Peyer's patch (tissue), 4 donors: ENCODE data around the gene USP1. TPM values are rescaled to one million over a fixed set of nuclear protein-coding genes. Genes with fewer than 3 reads are reported as not detected.

ENCODE experiments used
- DNase-seq, 3 donors: peaks; one replicate each; pipeline ENCODE4 v3.0.0-alpha.2; 2017 to 2019
- H3K27ac ChIP-seq, 4 donors: fragments of 200-600 bp; sonication (generic); one replicate each; pipeline ENCODE4 v1.5.1; 2016 to 2019
- H3K27me3 ChIP-seq, 2 donors: fragments of 200-600 bp; sonication (generic); one replicate each; pipeline ENCODE4 v1.5.1; 2019
- H3K36me3 ChIP-seq, 3 donors: fragments of 200-600 bp; sonication (generic); one replicate each; pipeline ENCODE4 v1.5.1; 2016 to 2019
- H3K4me1 ChIP-seq, 4 donors: fragments of 200-600 bp; sonication (generic); one replicate each; pipeline ENCODE4 v1.5.1; 2016 to 2019
- H3K4me3 ChIP-seq, 4 donors: fragments of 200-600 bp; sonication (generic); 1 replicate in 3 of 4; 2 replicates in 1 of 4; pipeline ENCODE4 v1.5.1; 2016 to 2019; ENCODE audit warnings: mild to moderate bottlenecking in 1 of 4
- H3K9me3 ChIP-seq, 4 donors: fragments of 200-600 bp; sonication (generic); one replicate each; pipeline ENCODE4 v1.5.1; 2016 to 2019; ENCODE audit warnings: mild to moderate bottlenecking in 1 of 4
- POLR2A ChIP-seq, 2 donors: fragments of 450-650 bp; IDR thresholded peaks; one replicate each; pipeline ENCODE4 v1.5.1; 2017; ENCODE audit warnings: antibody characterized with exemption in 2 of 2, mild to moderate bottlenecking in 2 of 2, moderate library complexity in 2 of 2
- total RNA-seq, 4 donors: library from RNA; depleted of rRNA; stranded (reverse); fragments of >200 nt; gene quantifications; one replicate each; pipeline ENCODE4 v1.1.0, GENCODE V29; 2016
- TF ChIP-seq, protein P1 (sequence below), 6 experiments: fragments of 450-650 bp in 4 of 6; fragments of 200-600 bp in 2 of 6; sonication (generic) in 1 of 6; IDR thresholded peaks; one replicate each; pipeline ENCODE4 v1.5.1; 2017 to 2019; ENCODE audit warnings: antibody characterized with exemption in 6 of 6, mild to moderate bottlenecking in 3 of 6, moderate library complexity in 1 of 6

Gene USP1, protein sequence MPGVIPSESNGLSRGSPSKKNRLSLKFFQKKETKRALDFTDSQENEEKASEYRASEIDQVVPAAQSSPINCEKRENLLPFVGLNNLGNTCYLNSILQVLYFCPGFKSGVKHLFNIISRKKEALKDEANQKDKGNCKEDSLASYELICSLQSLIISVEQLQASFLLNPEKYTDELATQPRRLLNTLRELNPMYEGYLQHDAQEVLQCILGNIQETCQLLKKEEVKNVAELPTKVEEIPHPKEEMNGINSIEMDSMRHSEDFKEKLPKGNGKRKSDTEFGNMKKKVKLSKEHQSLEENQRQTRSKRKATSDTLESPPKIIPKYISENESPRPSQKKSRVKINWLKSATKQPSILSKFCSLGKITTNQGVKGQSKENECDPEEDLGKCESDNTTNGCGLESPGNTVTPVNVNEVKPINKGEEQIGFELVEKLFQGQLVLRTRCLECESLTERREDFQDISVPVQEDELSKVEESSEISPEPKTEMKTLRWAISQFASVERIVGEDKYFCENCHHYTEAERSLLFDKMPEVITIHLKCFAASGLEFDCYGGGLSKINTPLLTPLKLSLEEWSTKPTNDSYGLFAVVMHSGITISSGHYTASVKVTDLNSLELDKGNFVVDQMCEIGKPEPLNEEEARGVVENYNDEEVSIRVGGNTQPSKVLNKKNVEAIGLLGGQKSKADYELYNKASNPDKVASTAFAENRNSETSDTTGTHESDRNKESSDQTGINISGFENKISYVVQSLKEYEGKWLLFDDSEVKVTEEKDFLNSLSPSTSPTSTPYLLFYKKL
- total RNA-seq, result 10 to 100 TPM; 13.8 to 23.9 (median 20.6) TPM

DNA sequence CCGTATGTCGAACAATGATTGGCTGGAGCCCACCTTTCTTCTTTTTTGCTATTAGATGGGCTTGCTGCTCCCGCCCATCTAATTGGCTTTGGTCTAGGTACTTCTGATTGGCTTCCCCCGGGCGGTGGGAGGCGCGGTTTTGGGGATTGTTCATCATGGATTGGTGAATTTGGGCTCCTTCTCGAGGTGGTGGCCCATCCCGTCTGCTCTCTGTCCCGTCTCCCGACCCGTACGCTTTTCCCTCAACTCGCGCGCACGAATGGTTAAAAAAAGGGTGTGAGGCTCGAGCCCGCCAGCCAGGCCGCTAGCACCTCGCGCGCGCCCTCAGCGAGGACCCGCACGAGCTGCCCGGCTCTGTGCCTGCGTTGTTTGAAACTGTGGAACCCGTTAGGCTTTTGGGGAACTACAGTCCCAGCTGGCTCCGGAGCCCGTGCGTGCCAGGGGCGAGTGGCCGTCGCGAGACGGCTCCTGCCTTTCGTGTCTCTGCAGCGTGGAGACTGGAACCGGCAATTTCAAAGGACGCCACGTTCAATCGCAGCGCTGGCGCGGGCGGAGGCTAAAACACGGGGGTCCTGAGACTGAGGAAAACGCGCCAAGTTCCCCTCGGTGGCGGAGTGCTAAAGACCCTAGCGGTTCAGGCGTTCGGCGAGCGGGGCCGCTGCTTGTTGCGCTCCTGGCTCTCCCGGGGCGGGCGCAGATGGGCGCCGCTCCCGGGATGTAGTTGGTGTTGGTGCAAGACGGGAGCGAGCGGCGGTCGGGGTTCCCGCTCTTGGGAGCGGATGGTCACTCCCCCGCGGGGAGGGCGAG, at the start of gene USP1:
Gene USP1 (plus strand): TSS at position 584 of the 807 bp plus-strand sequence. CDS start 2,819 bp downstream, outside the sequence.
- peaks cover 0 to 24% (median 5%) of the 10 kb centered on the region in 4 donors for H3K4me1 ChIP-seq
- H3K4me3 ChIP-seq, result peak within 1 kb of the TSS; percentile 81 to 96 (median 88)
- no peaks in the 10 kb centered on the region for H3K27me3 ChIP-seq
- peak in 1 of 2 donors; percentile 34 for TF ChIP-seq POLR2A (IDR thresholded peaks at IDR 0.05)
- TF ChIP-seq, protein P1, sequence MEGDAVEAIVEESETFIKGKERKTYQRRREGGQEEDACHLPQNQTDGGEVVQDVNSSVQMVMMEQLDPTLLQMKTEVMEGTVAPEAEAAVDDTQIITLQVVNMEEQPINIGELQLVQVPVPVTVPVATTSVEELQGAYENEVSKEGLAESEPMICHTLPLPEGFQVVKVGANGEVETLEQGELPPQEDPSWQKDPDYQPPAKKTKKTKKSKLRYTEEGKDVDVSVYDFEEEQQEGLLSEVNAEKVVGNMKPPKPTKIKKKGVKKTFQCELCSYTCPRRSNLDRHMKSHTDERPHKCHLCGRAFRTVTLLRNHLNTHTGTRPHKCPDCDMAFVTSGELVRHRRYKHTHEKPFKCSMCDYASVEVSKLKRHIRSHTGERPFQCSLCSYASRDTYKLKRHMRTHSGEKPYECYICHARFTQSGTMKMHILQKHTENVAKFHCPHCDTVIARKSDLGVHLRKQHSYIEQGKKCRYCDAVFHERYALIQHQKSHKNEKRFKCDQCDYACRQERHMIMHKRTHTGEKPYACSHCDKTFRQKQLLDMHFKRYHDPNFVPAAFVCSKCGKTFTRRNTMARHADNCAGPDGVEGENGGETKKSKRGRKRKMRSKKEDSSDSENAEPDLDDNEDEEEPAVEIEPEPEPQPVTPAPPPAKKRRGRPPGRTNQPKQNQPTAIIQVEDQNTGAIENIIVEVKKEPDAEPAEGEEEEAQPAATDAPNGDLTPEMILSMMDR (IDR thresholded peaks at IDR 0.05), result peak in 1 of 6 experiments; percentile 7
- no peaks in the 10 kb centered on the region for H3K9me3 ChIP-seq
- H3K36me3 ChIP-seq, result peaks cover 0 to 4% (median 0%) of the 10 kb centered on the region in 3 donors
- H3K27ac ChIP-seq, result peak within 1 kb of the TSS; percentile 96 to 99 (median 97)
- DNase-seq, result peak; percentile 95 to 98 (median 97)

DNA sequence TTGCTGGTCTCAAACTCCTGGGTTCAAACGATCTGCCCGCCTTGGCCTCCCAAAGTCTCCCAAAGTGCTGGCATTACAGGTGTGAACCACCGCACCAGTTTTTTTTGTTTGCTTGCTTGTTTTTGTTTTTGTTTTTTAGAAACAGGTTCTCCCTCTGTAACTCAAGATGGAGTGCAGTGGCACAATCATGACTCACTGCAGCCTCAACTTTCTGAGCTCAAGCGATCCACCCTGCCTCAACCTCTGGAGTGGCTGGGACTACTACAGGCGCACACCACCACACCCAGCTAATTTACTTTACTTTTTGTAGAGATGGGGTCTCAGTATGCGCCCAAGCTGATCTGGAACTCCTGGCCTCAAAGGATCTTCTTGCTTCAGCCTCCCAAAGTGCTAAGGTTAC, 47.3 kb upstream of the USP1 start:
- no peak overlapping the region for H3K27ac ChIP-seq

DNA sequence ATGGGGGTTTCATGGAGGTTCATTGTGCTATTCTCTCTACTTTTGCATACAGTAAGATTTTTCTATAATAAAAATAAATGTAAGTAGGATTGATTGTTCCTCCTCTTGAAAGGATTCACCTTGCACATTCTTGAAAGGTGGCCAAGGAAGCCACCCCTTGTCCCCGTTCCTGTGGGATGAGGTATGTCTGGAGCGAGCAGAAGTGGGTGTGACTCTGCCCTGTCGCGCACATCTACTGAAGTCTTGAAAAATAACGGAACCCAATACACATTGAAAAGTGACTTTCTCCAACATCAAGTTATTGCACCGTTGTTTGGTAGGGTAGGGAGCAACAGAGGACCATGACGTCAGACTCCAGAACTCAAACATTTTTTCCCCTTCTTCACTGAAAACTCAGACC, 46.8 kb upstream of the USP1 start:
- H3K9me3 ChIP-seq, result no peaks in the 10 kb centered on the region
- no peaks in the 10 kb centered on the region for H3K36me3 ChIP-seq
- H3K4me1 ChIP-seq, result no peaks in the 10 kb centered on the region
- no peak overlapping the region for H3K4me3 ChIP-seq
- H3K27ac ChIP-seq, result no peak overlapping the region
- TF ChIP-seq, protein P1 (IDR thresholded peaks at IDR 0.05), result no peak
- H3K27me3 ChIP-seq, result no peaks in the 10 kb centered on the region
- DNase-seq, result no peak

More for the DNA sequence above, 47.3 kb upstream of the USP1 start:
- no peak for TF ChIP-seq POLR2A (IDR thresholded peaks at IDR 0.05)
- TF ChIP-seq, protein P1 (IDR thresholded peaks at IDR 0.05), result no peak
- Histone ChIP-seq H3K27me3 (no peaks in the 10 kb centered on the region), H3K4me3 (no peak overlapping the region), H3K4me1 (no peaks in the 10 kb centered on the region), H3K36me3 (no peaks in the 10 kb centered on the region), H3K9me3 (no peaks in the 10 kb centered on the region)
- DNase-seq, result no peak

DNA sequence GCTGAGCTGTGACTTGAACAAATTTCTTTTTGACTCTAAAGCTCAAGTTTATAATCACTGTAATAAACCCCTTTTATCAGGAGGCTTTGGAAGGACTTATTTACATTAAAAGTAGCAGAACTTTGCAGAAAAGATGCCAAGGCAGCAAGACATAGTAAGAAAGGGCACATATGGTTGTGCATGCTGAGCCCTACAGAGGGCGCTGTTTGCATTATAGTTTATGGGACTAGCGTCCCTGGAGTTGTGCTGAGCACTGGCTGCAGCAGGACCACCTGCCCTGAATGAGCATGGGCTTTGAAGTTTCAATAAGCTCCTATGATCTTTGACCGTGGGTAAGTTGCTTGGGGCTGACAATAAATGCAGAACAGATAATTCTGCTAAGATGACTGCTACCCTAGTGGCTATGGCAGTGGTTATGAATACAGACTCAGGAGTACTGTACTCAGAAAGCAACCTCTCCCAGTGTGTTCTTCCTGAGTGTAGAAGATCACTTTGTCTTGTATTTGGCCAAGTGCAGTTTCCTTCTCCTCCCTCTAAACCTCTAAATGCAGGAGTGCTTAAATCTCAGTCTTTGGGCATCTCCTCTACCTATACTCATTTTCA, 45.4 kb upstream of the USP1 start:
- DNase-seq, result no peak
- Histone ChIP-seq H3K4me1 (no peaks in the 10 kb centered on the region), H3K9me3 (no peaks in the 10 kb centered on the region), H3K27ac (no peak overlapping the region), H3K4me3 (no peak overlapping the region), H3K36me3 (no peaks in the 10 kb centered on the region), H3K27me3 (no peaks in the 10 kb centered on the region)
- TF ChIP-seq, protein P1 (IDR thresholded peaks at IDR 0.05), result peak in 2 of 6 experiments; percentile 11 to 17
- TF ChIP-seq POLR2A (IDR thresholded peaks at IDR 0.05), result no peak

- Histone ChIP-seq H3K9me3 (no peaks in the 10 kb centered on the region), H3K4me1 (no peaks in the 10 kb centered on the region), H3K36me3 (no peaks in the 10 kb centered on the region), H3K27ac (no peak overlapping the region), H3K27me3 (no peaks in the 10 kb centered on the region), H3K4me3 (no peak overlapping the region)
- TF ChIP-seq, protein P1 (IDR thresholded peaks at IDR 0.05), result no peak
- TF ChIP-seq POLR2A (IDR thresholded peaks at IDR 0.05), result no peak
- DNase-seq, result no peak
These were observed 43.9 kb upstream of the USP1 start for GRCh38 chr1:62392951-62393350.
